Activated naive CD4-positive, alpha-beta T cell treated with Interleukin-2 at 50 U/mL for 16 hours (primary cell): ENCODE results near the gene SNX1.
A peak's percentile ranks its signal among the peaks of the same experiment; 100 is the strongest.

ENCODE experiments used
- DNase-seq: peaks from one replicate; pipeline ENCODE4 v3.0.0-alpha.2; 2020

SNX1 gene

DNA sequence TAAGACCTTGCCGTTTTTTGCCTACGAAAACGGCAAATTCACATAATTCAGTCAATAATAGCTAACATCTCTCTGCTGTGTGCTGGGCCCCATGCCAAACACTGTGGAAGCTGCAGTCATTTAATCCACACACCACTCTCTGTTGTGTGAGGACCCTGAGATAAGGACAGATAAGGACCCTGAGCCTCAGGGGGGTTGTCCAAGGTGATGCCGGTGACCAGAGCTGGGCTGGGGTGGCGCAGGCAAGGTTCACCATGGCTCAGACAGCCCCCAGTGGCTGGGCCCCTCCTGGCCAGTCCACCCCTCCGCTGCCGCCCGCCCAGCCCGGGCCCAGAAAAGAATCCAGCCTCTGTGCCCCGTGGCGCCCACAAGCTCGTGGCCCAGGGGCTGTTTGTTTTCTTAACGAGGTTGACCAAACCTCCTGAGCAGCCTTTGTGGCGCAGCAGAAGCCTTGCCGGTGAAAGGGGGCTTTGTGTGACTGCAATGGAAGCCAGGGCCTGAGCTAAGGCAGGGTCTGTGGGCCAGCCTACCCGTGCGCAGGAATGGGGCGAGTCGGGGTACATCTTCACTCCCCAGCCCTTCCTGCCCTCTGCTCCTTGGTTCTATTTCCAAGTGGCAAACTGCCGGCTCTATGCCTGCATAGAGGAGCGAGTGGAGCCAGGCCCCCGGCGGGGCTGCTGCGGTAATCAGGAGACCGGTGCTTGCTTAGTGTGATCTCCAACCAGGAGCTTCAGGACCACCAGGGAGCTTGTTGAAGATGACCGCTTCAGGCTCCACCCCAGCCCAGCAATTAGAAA lies 51.3 kb downstream of the SNX1 start:
- DNase-seq, result no peak

DNA sequence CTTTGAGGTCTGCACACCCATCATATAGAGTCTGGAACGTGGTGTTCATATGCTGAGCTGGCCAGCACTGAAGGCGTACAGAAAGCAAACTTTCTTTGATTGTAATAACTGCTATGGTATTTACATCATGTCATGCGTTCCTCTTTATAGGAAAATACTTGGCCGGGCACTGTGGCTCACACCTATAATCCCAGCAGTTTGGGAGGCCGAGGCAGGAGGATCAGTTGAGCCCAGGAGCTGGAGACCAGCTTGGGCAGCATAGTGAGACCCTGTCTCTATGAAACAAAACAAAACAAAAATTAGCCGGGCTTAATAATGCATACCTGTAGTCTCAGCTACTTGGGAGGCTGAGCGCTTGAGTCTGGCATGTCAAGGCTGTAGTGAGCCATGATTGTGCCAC lies 52.4 kb downstream of the SNX1 start:
- DNase-seq, result no peak

DNA sequence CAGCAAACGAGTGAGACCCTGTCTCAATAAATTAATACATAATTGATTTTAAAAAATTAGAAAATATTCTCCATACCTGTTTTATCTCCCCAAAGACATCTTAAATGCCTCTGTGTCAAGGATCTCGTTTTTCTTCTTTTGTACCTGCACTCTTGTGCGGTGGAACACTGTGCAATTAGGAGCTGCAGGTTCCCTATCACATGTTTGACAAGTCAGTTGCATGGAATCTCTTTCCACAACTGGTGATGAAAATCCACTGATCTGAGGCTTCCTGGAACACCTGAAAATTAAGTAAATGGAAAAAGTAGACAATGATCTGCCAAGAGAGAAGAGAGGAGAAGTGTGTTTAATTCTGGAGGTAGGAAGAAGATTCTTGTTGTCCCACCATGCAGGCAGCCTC lies 52.8 kb downstream of the SNX1 start:
- no peak for DNase-seq

DNA sequence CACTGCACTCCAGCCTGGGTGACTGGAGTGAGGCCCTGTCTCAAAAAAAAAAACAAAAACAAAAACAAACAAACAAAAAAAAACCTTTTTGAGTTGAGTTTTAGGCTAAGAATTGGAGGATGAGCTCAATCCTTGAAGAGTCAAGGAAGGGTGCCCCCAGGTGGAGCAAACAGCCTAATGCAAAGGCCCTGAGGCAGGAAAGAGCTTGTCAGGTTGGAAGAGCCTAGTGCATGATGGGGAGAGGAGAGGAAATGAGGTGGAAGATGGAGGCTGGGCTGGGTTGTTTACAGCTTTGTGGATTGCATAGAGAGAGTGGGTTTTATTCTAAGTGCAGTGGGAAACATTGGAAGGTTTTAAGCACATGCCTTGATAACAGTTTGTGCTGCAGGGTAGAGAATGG lies 53.6 kb downstream of the SNX1 start:
- no peak for DNase-seq

DNA sequence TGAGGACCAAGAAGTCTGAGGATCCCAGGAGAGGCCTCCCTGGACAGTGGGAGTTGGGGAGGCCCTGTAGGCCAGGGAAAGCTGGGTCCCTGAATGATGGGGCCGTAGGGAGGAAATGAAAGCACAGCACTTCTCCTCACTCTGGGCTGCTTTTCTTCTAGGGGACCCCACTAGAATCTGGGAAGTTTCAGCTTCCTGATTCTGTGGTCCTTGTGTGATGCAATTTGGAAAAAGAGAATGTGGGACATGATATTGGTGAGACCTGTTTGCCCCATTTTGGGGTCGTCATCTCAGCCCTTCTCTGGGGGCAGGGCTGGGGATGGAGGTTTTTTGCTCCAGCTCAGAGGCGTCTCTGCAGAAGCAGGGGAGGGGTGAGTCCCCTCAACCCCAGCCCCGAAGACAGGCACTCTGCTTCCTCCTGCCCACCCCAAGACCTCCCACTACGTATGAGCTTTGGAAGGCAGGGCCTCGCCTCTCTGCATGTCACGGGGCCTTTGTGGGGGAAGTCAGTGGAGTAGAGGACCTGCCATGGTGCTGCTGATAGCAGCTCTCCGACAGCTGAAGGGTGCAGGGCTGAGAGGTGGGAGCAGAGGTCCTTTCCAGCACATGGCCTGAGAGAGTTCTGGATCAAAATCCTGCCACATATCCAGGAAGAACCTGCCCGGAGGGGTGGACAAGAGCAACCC lies 54.3 kb downstream of the SNX1 start:
- no peak for DNase-seq

DNA sequence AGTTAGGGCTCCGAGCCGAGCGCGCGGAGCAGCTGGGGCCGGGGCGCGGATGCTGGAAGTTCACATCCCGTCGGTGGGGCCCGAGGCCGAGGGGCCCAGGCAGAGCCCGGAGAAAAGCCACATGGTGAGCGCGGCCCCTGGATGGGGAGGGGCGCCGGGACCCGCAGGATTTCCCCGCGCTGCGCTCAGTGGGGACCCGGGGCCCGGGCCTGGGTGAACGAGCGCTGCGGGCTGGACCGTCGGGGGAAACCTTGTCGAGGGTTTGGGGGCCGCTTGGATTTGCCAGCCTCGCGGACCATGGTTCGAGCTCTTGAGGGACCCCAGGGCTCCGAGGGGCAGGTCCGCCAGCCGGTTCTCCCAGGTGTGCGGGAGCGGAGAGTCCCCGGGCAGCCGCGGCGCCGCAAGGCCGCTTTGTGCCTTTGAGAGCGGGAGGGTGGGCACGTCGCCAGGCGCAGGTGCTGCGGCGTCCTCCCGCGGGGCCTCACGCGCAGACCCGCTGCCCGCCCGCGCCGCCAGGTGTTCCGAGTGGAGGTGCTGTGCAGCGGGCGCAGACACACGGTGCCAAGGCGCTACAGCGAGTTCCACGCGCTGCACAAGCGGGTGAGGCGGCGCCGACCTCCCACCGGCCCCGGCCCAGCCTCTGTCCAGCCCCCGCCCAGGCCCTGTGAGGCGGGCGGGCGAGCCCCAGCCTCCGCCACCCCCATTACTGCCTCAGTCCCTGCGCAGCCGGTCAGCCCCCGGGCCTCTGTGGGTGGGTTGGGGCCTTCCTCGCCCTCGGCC lies 56.1 kb downstream of the SNX1 start, which contains the start of gene SNX22:
Gene SNX22 (plus strand): TSS at position 5 of the 780 bp plus-strand sequence. CDS start 45 bp downstream, at position 50.
- peak; percentile 33 for DNase-seq

DNA sequence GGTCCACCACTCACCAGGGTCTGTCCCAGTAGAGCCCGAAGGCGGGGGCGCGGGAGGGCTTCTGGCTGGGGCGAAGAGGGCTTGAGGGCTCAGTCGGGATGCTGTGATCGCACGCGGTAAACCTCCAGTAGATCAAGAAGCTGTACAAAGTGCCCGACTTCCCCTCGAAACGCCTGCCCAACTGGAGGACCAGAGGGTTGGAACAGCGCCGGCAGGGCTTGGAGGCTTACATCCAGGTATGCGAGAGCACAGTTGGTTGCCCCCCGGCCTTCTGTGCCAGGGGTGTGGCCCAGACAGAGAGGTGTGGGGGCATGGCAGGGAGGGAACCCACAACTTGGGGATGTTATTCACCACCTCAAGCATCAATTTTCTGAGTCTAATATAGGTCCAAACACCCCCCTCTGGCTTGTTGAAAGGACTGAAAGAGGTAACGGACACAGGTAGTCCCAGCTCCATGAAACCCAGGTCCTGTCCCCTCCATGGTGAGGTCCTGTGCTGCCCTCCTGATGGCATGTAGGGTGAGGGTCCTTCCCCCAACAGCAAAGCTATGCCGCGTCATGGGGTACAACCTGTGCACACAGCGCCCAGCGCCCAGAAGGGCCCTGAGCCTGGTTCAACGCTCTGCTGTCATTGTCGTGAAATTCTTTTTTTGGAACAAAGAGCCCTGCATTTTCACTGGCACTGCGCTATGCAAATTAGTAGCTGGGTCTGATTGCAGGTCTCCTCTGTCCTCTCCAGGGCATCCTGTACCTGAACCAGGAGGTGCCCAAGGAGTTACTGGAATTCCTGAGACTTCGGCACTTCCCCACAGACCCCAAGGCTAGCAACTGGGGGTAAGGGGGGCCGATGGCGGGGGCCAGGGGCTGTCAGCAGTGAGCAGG lies 57.0 kb downstream of the SNX1 start:
- no peak for DNase-seq

DNA sequence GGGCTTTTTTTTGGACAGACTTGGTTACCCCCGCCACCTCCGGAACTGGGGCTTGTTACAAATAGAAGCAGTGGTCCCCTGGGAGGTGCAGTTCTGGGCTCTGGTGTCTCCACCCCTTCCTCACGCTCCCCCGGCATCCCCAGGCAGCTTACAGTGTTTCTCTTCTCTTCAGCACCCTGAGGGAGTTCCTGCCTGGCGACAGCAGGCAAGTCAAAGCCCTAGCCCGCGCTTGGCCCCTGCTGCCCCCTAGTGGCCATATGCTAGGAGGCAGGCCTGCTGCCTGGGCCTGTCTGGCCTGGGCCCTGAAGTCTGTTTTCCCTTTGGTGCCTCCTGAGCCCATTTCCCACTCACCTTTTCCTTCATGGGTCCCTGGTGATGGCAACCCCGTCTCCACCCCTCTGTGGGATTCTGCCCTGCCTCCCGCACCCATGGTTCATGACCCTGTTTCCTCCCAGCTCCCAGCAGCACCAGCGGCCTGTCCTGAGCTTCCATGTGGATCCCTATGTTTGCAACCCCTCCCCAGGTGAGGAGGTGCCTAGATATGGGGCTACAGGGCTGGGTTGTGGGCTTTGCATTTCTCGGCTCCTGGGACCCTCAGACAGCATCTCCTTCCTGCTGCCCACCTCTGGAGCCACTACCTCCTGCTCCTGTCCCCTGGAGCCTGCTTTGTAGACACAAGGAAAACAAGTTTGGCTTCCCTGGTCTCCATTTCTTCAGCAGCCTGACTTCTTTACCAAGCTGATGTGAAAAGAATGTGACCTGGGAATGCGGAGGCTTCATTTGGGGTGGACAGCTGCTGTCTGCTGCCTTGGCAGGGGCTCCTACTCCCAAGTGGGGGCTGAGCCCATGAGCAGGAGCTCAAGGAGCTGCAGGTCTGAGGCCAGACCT lies 57.9 kb downstream of the SNX1 start:
- DNase-seq, result peak; percentile 92

DNA sequence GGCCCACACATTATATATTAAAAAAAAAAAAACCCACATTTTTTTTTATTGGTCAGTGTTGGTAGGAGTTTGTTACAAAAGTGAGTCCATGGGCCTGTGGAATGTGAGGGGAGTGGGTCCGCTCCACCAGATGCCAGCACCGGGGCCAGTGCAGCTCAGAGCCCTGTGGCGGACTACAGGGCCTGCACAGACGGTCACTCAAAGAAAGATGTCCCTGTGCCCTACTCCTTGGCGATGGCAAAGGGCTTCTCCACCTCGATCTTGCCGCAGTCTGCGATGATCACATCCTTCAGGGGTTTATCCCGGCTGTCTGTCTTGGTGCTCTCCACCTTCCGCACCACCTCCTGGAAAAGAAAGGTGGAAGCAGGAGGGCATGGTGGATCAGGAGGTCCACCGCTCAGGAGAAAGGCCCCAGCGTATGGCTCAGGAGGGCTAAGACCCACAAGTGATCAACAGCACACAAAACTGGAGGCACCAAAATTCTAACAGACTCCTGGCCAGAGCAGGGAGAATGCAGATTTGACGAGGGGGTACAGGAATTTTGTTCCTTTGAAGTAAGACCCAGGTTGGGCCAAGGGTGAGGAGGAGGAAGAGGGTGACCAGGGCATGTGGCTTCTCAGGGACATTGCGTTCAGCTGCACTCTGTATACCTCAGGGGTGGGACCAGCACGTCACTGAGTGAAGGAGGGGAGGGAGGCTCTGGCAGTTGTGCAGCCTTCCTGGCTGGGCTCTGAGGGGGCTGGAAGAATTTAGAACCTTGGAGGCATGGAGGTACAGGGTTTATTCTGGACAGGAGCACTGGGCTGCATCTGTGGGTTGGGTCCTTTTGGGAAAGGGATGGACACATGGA lies 60.2 kb downstream of the SNX1 start:
- DNase-seq, result no peak

DNA sequence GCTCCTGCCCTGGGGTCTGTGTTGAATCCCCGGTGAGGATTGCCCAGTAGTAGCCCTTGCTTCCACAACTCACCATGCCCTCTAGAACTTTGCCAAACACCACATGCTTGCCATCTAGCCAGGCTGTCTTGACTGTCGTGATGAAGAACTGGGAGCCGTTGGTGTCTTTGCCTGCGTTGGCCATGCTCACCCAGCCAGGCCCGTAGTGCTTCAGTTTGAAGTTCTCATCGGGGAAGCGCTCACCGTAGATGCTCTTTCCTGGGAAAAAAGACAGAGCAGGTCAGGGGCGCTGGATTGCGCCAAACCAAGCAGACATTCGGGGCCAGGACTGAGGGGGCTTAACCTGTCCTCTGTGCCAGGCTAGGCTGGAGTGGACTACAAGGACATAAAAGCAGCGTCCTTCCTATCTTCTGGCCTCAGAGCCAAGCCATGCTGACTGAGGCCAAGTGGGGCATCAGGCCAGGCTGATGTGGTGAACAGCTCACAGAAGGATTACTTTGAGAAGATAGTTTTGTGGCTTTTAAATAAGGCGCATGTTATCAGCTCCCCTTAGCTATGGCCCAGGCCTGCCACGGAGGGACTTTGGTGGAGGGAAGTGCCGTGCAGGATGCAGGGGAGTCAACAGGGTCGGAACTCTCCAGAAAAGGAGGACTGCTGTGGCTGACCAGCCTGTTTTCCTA lies 61.0 kb downstream of the SNX1 start:
- DNase-seq, result no peak

DNA sequence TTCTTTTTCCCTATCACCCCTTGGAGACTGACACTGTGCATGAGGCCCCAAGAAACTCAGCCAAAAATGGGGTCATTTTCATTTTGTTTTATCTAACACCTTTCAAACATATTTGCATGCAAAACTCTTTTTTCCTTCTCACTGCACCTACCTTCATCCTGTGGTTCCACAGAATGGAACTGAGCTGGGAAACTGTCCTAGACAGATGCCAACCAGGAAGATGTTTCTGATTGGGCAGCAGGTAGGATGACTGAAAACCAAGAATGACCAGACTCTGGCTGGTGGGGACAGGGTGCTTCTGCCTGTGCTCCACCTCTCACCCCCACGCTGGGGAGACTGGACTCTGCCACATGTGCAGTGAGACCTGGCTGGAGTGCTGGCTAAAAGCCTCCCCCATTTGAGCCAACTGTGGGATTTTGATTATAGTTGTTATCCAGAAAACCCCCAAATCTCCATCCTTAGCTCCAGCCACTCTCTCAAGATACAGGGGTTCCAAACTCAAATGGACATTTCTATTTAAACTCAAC lies 61.9 kb downstream of the SNX1 start:
- DNase-seq, result no peak

DNA sequence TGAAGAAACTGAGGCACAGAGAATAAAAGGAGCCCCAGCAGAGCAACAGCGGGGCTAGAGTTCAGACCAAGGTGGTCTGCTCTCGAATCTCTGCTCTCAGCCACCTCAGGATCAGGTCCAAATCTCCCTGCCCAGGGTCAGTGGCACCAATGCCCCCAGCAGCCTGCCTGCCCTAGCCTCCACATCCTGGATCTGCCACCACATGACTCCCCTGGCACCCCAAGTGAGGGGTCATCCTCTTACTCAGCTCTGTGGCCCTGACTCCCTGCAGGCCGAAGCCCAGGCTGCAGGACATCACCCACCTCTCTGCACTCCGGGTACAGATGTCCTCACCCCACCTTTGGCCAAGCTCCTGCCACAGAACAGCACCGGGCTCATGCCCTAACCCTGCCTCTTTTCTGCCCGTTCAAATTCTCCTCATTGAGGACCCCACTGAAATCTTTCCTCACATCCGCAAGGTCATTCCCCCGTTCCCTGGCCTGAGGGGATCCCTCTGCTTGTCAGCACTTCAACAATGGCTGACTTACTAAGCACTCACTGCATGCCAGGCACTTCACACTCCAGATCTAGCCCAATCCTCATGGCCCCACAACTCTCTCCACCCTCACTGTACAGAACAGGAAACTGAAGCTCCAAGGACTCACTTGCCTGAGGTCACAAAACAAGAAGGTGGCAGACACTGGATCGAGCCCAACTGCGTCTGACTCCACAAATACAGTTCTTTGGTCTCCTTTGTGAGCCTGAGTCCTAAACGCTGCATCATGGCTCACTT lies 62.8 kb downstream of the SNX1 start:
- no peak for DNase-seq

DNA sequence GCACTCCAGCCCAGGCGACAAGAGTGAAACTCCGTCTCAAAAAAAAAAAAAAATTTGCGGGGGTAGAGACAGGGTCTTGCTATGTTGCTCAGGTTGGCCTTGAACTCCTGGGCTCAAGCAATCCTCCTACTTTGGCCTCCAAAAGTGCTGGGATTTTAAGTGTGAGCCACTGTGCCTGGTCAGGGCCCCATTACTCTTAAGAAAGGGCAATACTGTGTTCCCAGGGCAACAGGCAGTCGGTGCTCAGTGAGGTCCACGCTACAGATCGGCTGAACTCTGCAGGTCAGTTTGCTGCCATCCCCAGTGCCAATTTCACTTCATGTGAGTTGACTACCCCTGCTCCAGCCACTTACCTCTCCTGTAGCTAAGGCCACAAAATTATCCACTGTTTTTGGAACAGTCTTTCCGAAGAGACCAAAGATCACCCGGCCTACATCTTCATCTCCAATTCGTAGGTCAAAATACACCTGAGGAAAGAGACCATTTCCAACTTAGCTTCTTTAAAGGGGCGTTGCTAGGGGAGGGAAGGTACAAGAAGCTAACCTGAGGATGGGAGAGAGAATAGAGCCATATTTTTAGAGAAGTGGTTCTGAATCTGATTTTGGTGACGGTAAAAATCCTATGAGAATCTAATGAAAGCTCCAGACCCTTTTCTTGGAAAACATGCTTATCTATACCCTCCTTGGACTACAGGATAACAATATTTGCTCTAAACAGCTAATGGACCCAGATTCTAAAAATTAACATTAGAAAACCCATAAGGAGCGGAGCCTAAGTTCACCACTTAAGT lies 66.1 kb downstream of the SNX1 start:
- no peak for DNase-seq

DNA sequence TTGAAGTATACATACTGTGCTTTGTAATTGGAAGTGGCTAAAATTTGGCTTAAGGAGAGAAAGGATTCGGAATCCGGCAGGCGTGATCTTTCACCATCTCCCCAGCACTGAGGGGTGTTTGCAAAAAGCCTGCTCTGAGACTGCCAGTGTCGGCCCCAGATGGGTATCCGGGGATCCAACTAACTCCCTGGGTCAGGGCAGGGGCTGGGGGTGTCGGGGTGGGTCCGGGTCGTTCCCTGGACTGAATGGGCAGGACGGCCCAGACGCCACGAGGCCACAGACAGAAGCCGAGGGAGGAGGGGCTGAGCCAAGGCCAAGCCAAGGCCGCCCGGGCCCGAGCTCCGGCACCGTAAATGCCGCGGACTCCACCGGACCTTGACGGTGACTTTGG lies 66.7 kb downstream of the SNX1 start:
- DNase-seq, result no peak

DNA sequence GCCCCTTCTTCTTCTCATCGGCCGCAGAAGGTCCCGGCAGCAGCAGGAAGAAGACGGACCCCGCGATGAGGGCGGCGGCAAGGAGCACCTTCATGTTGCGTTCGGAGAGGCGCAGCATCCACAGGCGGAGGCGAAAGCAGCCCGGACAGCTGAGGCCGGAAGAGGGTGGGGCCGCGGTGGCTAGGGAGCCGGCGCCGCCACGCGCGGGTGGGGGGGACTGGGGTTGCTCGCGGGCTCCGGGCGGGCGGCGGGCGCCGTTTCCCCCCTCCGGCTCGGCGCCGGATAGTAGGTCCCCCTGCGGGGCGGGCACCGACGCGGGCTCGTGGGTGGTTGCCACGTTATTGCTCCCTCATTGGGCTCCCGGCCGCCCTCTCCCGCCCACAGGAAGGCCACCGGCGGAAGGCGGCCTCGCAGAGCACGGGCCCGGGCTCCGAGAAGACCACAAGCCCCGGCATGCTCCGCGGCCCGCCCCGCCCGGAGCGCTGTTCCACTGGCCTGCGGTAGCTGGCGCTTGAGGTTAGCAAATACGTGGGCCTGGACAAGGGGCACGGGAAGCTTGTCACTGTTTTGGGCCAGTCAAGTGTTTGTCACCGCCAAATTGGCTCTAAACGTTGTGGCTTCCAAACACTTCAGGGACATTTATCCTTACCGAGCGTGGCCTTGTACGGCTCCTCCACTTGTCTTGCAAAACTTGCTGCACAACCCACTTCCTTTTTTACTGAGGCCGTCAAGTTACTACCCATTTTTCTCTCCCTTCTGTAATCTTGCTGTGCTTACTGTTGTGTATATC lies 67.3 kb downstream of the SNX1 start, which contains the start of gene PPIB:
Gene PPIB (minus strand): TSS at position 154 of the 790 bp plus-strand sequence. CDS start 36 bp downstream, at position 118.
- peak; percentile 98 for DNase-seq

DNA sequence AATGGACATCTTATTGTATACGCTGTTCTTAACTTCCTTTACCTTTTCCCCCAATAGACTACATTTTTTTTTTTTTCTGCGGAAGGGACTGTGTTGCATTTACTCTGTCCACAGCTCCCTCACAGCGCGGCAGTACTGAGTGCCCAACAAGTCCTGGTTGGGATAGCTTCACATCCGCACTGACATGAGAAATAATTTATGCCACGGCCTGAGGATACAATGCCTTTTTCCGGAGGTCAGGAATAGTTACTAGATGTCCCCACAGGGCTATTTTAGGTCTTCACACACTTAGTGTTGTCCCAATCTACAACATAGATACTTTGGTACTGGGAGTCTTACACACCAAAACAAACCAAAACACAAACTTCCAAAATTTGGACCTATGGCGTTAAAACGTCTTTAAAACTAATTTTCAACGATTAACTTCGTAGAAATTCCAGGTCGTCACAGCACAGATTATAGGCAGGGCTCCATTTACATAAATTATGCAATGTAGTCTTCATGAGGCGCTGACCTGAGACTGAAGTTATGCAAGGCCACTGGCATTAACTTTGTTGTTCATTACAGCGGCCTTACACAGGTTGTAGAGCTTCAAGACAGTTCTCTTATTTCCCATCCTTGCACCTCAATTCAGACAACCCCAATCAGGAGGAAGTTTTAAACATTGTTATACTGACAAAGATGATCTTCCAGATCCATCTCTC lies 68.0 kb downstream of the SNX1 start:
- DNase-seq, result no peak
